HepG2 (cell line): ENCODE measurements around the gene ASF1B. TPM values are rescaled to one million over a fixed set of nuclear protein-coding genes. Genes with fewer than 3 reads are reported as not detected.

Experiments used
- ATAC-seq: fragments of 200-7000 bp; cut with Tn5 transposase; 3 replicates; pipeline ENCODE4 v1.9.1; 2020; ENCODE audit warnings: mild to moderate bottlenecking, moderate library complexity
- BruUV-seq: library from RNA; stranded (reverse); fragments of 400-500 nt; replicated peaks from 2 replicates; lab custom pipeline; 2021; lab: Mats Ljungman, UMichigan
- CTCF ChIA-PET: fragments of 300-600 bp; formaldehyde crosslinking; extraction: SDS; loops from one replicate; lab custom pipeline; 2021; ENCODE audit warnings: low total read pairs, inconsistent platforms, low intra/inter-chr PET ratio; lab: Yijun Ruan, JAX
- POLR2A ChIA-PET: fragments of 350-600 bp; sonication (Branson Sonifier 250); formaldehyde crosslinking; loops from one replicate; lab custom pipeline; 2020; ENCODE audit warnings: antibody characterized with exemption, inconsistent platforms; lab: Yijun Ruan, JAX
- DNase-seq: peaks from one replicate; pipeline ENCODE4 v3.0.0-alpha.2; 2015; ENCODE audit warnings: low spot score
- FAIRE-seq: peaks from 3 replicates; lab custom pipeline; 2011; peaks lifted over from hg19 to GRCh38; lab: Jason Lieb, UNC
- H2AFZ ChIP-seq: one replicate; pipeline ENCODE4 v1.6.1; 2011; ENCODE audit warnings: low read length, inconsistent platforms
- H3K27ac ChIP-seq: fragments of 300-600 bp; 3 replicates; pipeline ENCODE4 v1.8.0; 2011; ENCODE audit warnings: mixed run types, mild to moderate bottlenecking, mixed read lengths, low read length, inconsistent platforms; ENCODE audit not compliant: insufficient read depth; ENCODE audit errors: extremely low read length
- H3K27me3 ChIP-seq, 2 experiments: fragments of 200-600 bp in 1 of 2; 2 replicates in 1 of 2; 3 replicates in 1 of 2; pipeline versions ENCODE4 v1.6.0 to v1.8.0; 2011; ENCODE audit warnings: low read length in 2 of 2, mild to moderate bottlenecking in 2 of 2, moderate library complexity in 2 of 2, inconsistent platforms in 1 of 2; ENCODE audit not compliant: insufficient read depth in 2 of 2, control insufficient read depth in 1 of 2
- H3K36me3 ChIP-seq, 2 experiments: fragments of 200-600 bp in 1 of 2; replicated peaks in 1 of 2; 2 replicates in 1 of 2; 3 replicates in 1 of 2; pipeline versions ENCODE4 v1.5.1 to v1.8.0; 2011; ENCODE audit warnings: low read length in 2 of 2, inconsistent platforms in 1 of 2; ENCODE audit not compliant: insufficient read depth in 2 of 2, control insufficient read depth in 1 of 2
- H3K4me1 ChIP-seq: 2 replicates; pipeline ENCODE4 v1.5.1; 2012; ENCODE audit warnings: low read length, inconsistent platforms; ENCODE audit not compliant: insufficient read depth
- H3K4me2 ChIP-seq: 2 replicates; pipeline ENCODE4 v1.6.0; 2011; ENCODE audit warnings: low read depth, low read length, inconsistent platforms
- H3K4me3 ChIP-seq, 3 experiments: fragments of 200-600 bp in 1 of 3; sonication (generic), shearing (Covaris generic) in 1 of 3; replicated peaks in 1 of 3; 2 replicates each; pipeline ENCODE4 v1.5.1; 2011 to 2016; ENCODE audit warnings: low read length in 3 of 3, inconsistent platforms in 2 of 3, low read depth in 2 of 3, mild to moderate bottlenecking in 2 of 3, control low read depth in 1 of 3, mixed read lengths in 1 of 3; ENCODE audit not compliant: insufficient read depth in 1 of 3
- H3K79me2 ChIP-seq: one replicate; pipeline ENCODE4 v1.6.1; 2011; ENCODE audit warnings: low read length, inconsistent platforms; ENCODE audit not compliant: insufficient read depth
- H3K9ac ChIP-seq: 2 replicates; pipeline ENCODE4 v1.6.0; 2011; ENCODE audit warnings: mild to moderate bottlenecking, low read depth, low read length, inconsistent platforms; ENCODE audit not compliant: insufficient read depth
- H3K9me3 ChIP-seq: 2 replicates; pipeline ENCODE4 v1.5.1; 2012; ENCODE audit warnings: mild to moderate bottlenecking, low read length
- H4K20me1 ChIP-seq: 2 replicates; pipeline ENCODE4 v1.6.0; 2011; ENCODE audit warnings: inconsistent platforms, mild to moderate bottlenecking, low read length, moderate library complexity; ENCODE audit not compliant: insufficient read depth
- CCAR2 ChIP-seq: fragments of 200-400 bp; formaldehyde crosslinking; optimal IDR thresholded peaks from 2 replicates; pipeline ENCODE3; 2018; ENCODE audit warnings: low read depth, mild to moderate bottlenecking, low read length, moderate library complexity
- DNMT1 ChIP-seq: sonication (generic); formaldehyde crosslinking; IDR thresholded peaks from 2 replicates; pipeline ENCODE4 v1.5.1; 2020; ENCODE audit warnings: mild to moderate bottlenecking, missing genetic modification reagents
- GABPB1 ChIP-seq: IDR thresholded peaks from 2 replicates; pipeline ENCODE4 v1.6.1; 2016; ENCODE audit warnings: mild to moderate bottlenecking, missing genetic modification reagents, moderate library complexity, missing compliant biosample characterization
- NCOR1 ChIP-seq: fragments of 200-600 bp; sonication (generic); IDR thresholded peaks from 2 replicates; pipeline ENCODE4 v1.7.0; 2017; ENCODE audit warnings: antibody characterized with exemption, low read length, borderline replicate concordance
- REPIN1 ChIP-seq: sonication (generic); formaldehyde crosslinking; IDR thresholded peaks from 2 replicates; pipeline ENCODE4 v1.8.0; 2022; ENCODE audit warnings: missing genetic modification reagents, low read depth, mild to moderate bottlenecking, borderline replicate concordance
- ZEB1 ChIP-seq: IDR thresholded peaks from 2 replicates; pipeline ENCODE4 v1.6.1; 2012; ENCODE audit warnings: mild to moderate bottlenecking, low read depth, inconsistent platforms; ENCODE audit not compliant: insufficient replicate concordance
- ZMYM3 ChIP-seq: sonication (generic); formaldehyde crosslinking; IDR thresholded peaks from 2 replicates; pipeline ENCODE4 v1.5.1; 2020; ENCODE audit warnings: mild to moderate bottlenecking, missing genetic modification reagents
- ZNF567 ChIP-seq: sonication (generic); formaldehyde crosslinking; IDR thresholded peaks from 2 replicates; pipeline ENCODE4 v1.8.1; 2023; ENCODE audit warnings: mild to moderate bottlenecking, missing genetic modification reagents, borderline replicate concordance
- ZNF629 ChIP-seq: sonication (generic); formaldehyde crosslinking; conservative IDR thresholded peaks from 2 replicates; pipeline ENCODE4 v1.5.0; 2020; ENCODE audit warnings: missing genetic modification reagents
- ZNF737 ChIP-seq: sonication (generic); formaldehyde crosslinking; IDR thresholded peaks from 2 replicates; pipeline ENCODE4 v1.5.0; 2020; ENCODE audit warnings: missing genetic modification reagents, mild to moderate bottlenecking, borderline replicate concordance
- WGBS: methylation state at CpG from one replicate; pipeline ENCODE4 v1.1.6; 2017; ENCODE audit warnings: low lambda C conversion rate; 5-methylcytosine and 5-hydroxymethylcytosine counted together
- in situ Hi-C: cut with HindIII; loops from 2 replicates; pipeline ENCODE4 v1.10.0; 2017; ENCODE audit warnings: low pct_unique_long_range_greater_than_20kb; ENCODE audit not compliant: extremely low pct_ligation_motif_present
- intact Hi-C: fragments of 100-400 bp; cut with micrococcal nuclease; formaldehyde crosslinking; loops from one replicate; pipeline ENCODE4 v1.10.0; 2022; ENCODE audit not compliant: unreplicated experiment
- polyA plus RNA-seq, 8 experiments: library from polyadenylated mRNA; depleted of rRNA in 3 of 8; stranded (reverse) in 7 of 8; unstranded in 1 of 8; fragments of >200 nt; fragmentation: Illumina TruSeq in 4 of 8; extraction: Trizol in 4 of 8; gene quantifications; 2 replicates each; pipeline versions ENCODE4 v1.2.1 to v1.2.3, GENCODE V29; 2011 to 2016; ENCODE audit warnings: low read depth in 4 of 8, missing spikeins in 1 of 8, mixed read lengths in 1 of 8; ENCODE audit not compliant: insufficient read depth in 1 of 8
- total RNA-seq, 5 experiments: library from RNA; depleted of rRNA; stranded (reverse); fragments of >200 nt; fragmentation: Illumina TruSeq; extraction: Trizol; gene quantifications; 2 replicates each; pipeline ENCODE4 v1.2.3, GENCODE V29; 2016; ENCODE audit warnings: low read depth in 1 of 5
- TF ChIP-seq, protein P1 (sequence below): sonication (generic); formaldehyde crosslinking; IDR thresholded peaks from 2 replicates; pipeline ENCODE4 v1.4.0; 2020; ENCODE audit warnings: missing genetic modification reagents
- TF ChIP-seq, protein P2 (sequence below): sonication (generic); formaldehyde crosslinking; IDR thresholded peaks from 2 replicates; pipeline ENCODE4 v1.5.0; 2020; ENCODE audit warnings: missing genetic modification reagents
- TF ChIP-seq, protein P3 (sequence below): sonication (generic); formaldehyde crosslinking; IDR thresholded peaks from 2 replicates; pipeline ENCODE4 v1.4.0; 2020; ENCODE audit warnings: missing genetic modification reagents, borderline replicate concordance
- TF ChIP-seq, protein P4 (sequence below), 2 experiments: fragments of 450-650 bp in 1 of 2; sonication (generic) in 1 of 2; formaldehyde crosslinking; IDR thresholded peaks; 2 replicates each; pipeline versions ENCODE4 v1.5.0 to v1.8.0; 2020 to 2022; ENCODE audit warnings: mild to moderate bottlenecking in 1 of 2, missing genetic modification reagents in 1 of 2

The ASF1B gene
- total and polyA plus RNA-seq, 2 of the 13 experiments (the other 11 are each of a cell fraction or from before 2014, with no cell fraction given), result 18.2 to 24.8 TPM

DNA sequence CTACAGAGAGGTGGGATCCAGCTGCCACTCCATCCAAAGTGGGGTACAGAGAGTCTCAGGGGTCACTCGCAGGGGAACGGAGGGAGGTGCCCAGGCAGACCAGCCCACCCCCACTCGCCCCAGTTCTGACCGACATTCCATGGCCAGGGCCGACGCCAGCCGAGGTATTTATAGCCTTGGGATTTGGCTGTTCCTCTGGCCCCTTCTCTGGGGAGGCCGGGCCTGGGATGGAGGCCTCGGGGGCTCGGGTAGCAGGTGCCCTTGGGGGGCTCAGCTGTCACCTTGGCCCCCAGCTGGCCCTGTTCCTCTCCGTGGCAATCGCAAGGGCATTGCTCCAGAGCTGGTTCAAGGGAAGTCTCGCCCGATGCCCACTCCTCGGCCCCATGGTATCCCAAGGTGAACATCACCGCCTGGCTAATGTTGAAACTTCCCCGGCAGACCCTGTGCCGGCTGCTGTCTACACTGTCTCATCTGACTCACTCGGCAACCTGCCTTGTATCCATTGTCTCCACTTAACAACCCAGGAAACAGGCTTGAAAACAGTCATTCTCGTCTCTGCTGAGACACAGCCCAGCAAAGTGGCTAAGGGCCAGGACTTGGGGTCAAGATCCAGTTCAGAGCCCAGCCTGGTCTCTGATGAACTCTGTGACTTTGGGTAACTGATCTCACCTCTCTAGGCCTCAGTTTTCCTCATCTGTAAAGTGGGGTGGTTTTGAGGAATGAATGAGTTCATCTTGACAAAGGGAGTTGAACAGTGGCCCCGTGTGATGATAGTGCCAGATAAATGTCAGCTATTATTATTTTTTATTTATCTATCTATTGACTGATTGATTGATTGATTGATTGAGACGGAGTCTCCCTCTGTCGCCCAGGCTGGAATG is 28.6 kb downstream of the ASF1B start:
- H3K4me1 ChIP-seq, result peaks cover 24% of the 10 kb centered on the region
- no peak overlapping the region for H2AFZ ChIP-seq
- WGBS, result 98% methylated on average over 13 of the region's 23 CpGs
- H3K4me2 ChIP-seq, result no peak overlapping the region
- no peak overlapping the region for H3K9ac ChIP-seq
- ChIA-PET CTCF (no interaction called here), POLR2A (no interaction called here)
- no peak overlapping the region for H3K27ac ChIP-seq
- no peaks in the 10 kb centered on the region for H3K9me3 ChIP-seq
- no peak overlapping the region for H3K4me3 ChIP-seq
- H3K79me2 ChIP-seq, result no peaks in the 10 kb centered on the region
- BruUV-seq, result no TSS peak
- no peaks in the 10 kb centered on the region for H3K27me3 ChIP-seq
- FAIRE-seq, result no peak
- DNase-seq, result no peak
- intact Hi-C loops, result no loop called here
- no peak for ATAC-seq
- H3K36me3 ChIP-seq, result peaks cover 4 to 5% of the 10 kb centered on the region in 2 experiments; a peak in 2 of 5 replicates
- H4K20me1 ChIP-seq, result no peaks in the 10 kb centered on the region
- in situ Hi-C loops, result no loop called here
- TF ChIP-seq NCOR1 (no peak), GABPB1 (no peak), DNMT1 (CRISPR knock-in tag) (no peak), REPIN1 (CRISPR knock-in tag) (no peak), ZNF629 (CRISPR knock-in tag) (peak; percentile 91), ZNF737 (CRISPR knock-in tag) (no peak), ZMYM3 (CRISPR knock-in tag) (0 out of 2 replicates have a peak, but pooled peaks have one; percentile 36), ZNF567 (CRISPR knock-in tag) (no peak), ZEB1 (no peak), CCAR2 (no peak)
- TF ChIP-seq, protein P1, sequence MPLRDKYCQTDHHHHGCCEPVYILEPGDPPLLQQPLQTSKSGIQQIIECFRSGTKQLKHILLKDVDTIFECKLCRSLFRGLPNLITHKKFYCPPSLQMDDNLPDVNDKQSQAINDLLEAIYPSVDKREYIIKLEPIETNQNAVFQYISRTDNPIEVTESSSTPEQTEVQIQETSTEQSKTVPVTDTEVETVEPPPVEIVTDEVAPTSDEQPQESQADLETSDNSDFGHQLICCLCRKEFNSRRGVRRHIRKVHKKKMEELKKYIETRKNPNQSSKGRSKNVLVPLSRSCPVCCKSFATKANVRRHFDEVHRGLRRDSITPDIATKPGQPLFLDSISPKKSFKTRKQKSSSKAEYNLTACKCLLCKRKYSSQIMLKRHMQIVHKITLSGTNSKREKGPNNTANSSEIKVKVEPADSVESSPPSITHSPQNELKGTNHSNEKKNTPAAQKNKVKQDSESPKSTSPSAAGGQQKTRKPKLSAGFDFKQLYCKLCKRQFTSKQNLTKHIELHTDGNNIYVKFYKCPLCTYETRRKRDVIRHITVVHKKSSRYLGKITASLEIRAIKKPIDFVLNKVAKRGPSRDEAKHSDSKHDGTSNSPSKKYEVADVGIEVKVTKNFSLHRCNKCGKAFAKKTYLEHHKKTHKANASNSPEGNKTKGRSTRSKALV (CRISPR knock-in tag), result no peak
- TF ChIP-seq, protein P2, sequence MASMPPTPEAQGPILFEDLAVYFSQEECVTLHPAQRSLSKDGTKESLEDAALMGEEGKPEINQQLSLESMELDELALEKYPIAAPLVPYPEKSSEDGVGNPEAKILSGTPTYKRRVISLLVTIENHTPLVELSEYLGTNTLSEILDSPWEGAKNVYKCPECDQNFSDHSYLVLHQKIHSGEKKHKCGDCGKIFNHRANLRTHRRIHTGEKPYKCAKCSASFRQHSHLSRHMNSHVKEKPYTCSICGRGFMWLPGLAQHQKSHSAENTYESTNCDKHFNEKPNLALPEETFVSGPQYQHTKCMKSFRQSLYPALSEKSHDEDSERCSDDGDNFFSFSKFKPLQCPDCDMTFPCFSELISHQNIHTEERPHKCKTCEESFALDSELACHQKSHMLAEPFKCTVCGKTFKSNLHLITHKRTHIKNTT (CRISPR knock-in tag), result no peak
- TF ChIP-seq, protein P3, sequence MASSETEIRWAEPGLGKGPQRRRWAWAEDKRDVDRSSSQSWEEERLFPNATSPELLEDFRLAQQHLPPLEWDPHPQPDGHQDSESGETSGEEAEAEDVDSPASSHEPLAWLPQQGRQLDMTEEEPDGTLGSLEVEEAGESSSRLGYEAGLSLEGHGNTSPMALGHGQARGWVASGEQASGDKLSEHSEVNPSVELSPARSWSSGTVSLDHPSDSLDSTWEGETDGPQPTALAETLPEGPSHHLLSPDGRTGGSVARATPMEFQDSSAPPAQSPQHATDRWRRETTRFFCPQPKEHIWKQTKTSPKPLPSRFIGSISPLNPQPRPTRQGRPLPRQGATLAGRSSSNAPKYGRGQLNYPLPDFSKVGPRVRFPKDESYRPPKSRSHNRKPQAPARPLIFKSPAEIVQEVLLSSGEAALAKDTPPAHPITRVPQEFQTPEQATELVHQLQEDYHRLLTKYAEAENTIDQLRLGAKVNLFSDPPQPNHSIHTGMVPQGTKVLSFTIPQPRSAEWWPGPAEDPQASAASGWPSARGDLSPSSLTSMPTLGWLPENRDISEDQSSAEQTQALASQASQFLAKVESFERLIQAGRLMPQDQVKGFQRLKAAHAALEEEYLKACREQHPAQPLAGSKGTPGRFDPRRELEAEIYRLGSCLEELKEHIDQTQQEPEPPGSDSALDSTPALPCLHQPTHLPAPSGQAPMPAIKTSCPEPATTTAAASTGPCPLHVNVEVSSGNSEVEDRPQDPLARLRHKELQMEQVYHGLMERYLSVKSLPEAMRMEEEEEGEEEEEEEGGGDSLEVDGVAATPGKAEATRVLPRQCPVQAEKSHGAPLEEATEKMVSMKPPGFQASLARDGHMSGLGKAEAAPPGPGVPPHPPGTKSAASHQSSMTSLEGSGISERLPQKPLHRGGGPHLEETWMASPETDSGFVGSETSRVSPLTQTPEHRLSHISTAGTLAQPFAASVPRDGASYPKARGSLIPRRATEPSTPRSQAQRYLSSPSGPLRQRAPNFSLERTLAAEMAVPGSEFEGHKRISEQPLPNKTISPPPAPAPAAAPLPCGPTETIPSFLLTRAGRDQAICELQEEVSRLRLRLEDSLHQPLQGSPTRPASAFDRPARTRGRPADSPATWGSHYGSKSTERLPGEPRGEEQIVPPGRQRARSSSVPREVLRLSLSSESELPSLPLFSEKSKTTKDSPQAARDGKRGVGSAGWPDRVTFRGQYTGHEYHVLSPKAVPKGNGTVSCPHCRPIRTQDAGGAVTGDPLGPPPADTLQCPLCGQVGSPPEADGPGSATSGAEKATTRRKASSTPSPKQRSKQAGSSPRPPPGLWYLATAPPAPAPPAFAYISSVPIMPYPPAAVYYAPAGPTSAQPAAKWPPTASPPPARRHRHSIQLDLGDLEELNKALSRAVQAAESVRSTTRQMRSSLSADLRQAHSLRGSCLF (CRISPR knock-in tag), result no peak
- TF ChIP-seq, protein P4, sequence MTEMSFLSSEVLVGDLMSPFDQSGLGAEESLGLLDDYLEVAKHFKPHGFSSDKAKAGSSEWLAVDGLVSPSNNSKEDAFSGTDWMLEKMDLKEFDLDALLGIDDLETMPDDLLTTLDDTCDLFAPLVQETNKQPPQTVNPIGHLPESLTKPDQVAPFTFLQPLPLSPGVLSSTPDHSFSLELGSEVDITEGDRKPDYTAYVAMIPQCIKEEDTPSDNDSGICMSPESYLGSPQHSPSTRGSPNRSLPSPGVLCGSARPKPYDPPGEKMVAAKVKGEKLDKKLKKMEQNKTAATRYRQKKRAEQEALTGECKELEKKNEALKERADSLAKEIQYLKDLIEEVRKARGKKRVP (CRISPR knock-in tag; IDR thresholded peaks at IDR 0.05), result no peak
